GM13976 (cell line): Measurements from ENCODE around the gene POLR3E.

ENCODE experiments used
- DNase-seq: peaks from one replicate; pipeline ENCODE4 v3.0.0; 2012; ENCODE audit warnings: low spot score
- CTCF ChIP-seq: IDR thresholded peaks from 2 replicates; pipeline ENCODE4 v1.5.1; 2012; ENCODE audit warnings: borderline replicate concordance, mild to moderate bottlenecking; ENCODE audit not compliant: insufficient read depth; ENCODE audit errors: extremely low read depth, missing control alignments, control extremely low read depth
- in situ Hi-C: fragments of 300-500 bp; cut with MboI; formaldehyde crosslinking; loops from one replicate; pipeline ENCODE4 v1.12.0; 2022; ENCODE audit warnings: low sequenced_read_pairs, mixed read lengths, inconsistent platforms; ENCODE audit not compliant: unreplicated experiment

The POLR3E gene

GRCh38 chr16:22315979-22316378 lies 18.8 kb downstream of the POLR3E start:
- no peak for DNase-seq
- TF ChIP-seq CTCF: no peak
- in situ Hi-C loops: no loop called here

GRCh38 chr16:22316411-22316811 lies 19.2 kb downstream of the POLR3E start:
- DNase-seq: no peak
- in situ Hi-C loops: no loop called here
- TF ChIP-seq CTCF: no peak

GRCh38 chr16:22317001-22317530 lies 19.9 kb downstream of the POLR3E start:
- no peak for DNase-seq
- in situ Hi-C loops: no loop called here
- no peak for TF ChIP-seq CTCF

- TF ChIP-seq CTCF: no peak
- in situ Hi-C loops: no loop called here
- DNase-seq: no peak
Observed at GRCh38 chr16:22317625-22318024, 20.4 kb downstream of the POLR3E start.

- peak; percentile 71 for TF ChIP-seq CTCF
- in situ Hi-C loops: no loop called here
- peak; percentile 65 for DNase-seq
Observed at GRCh38 chr16:22318690-22319358, 21.6 kb downstream of the POLR3E start.

GRCh38 chr16:22320572-22321339 lies 23.5 kb downstream of the POLR3E start:
- TF ChIP-seq CTCF: no peak
- DNase-seq: peak; percentile 17
- in situ Hi-C loops: loop anchor here (10.0 kb wide), 1 partner anchor 1016 kb away; no protein-coding TSS in a partner anchor
